CD4-positive, alpha-beta T cell treated with Interleukin-10 for 1 hour (primary cell): ENCODE measurements around the gene ASPSCR1.

ENCODE experiments used
- DNase-seq: peaks from one replicate; pipeline ENCODE4 v3.0.0-alpha.2; 2020

The ASPSCR1 gene

GRCh38 chr17:81984773-81985410 lies 7.5 kb downstream of the ASPSCR1 start:
- no peak for DNase-seq

- no peak for DNase-seq
Observed at GRCh38 chr17:81986606-81987005, 9.2 kb downstream of the ASPSCR1 start.

- DNase-seq: no peak
Observed at GRCh38 chr17:81987161-81987770, 9.8 kb downstream of the ASPSCR1 start.

- DNase-seq: no peak
Observed at GRCh38 chr17:81990836-81991683, 13.6 kb downstream of the ASPSCR1 start.

- no peak for DNase-seq
Observed at GRCh38 chr17:81991684-81992305, 14.4 kb downstream of the ASPSCR1 start.

GRCh38 chr17:81992306-81993102 lies 15.1 kb downstream of the ASPSCR1 start:
- no peak for DNase-seq

GRCh38 chr17:81993729-81994592 lies 16.5 kb downstream of the ASPSCR1 start:
- DNase-seq: no peak

- no peak for DNase-seq
Observed at GRCh38 chr17:81994593-81995462, 17.4 kb downstream of the ASPSCR1 start.

- no peak for DNase-seq
Observed at GRCh38 chr17:81995463-81996231, 18.2 kb downstream of the ASPSCR1 start.

- DNase-seq: no peak
Observed at GRCh38 chr17:81996232-81996756, 18.9 kb downstream of the ASPSCR1 start.

GRCh38 chr17:81996757-81997441 lies 19.5 kb downstream of the ASPSCR1 start:
- DNase-seq: no peak

- DNase-seq: no peak
Observed at GRCh38 chr17:81998212-81998611, 20.8 kb downstream of the ASPSCR1 start.

- DNase-seq: no peak
Observed at GRCh38 chr17:81998691-81999438, 21.4 kb downstream of the ASPSCR1 start.

- DNase-seq: no peak
Observed at GRCh38 chr17:81999587-81999975, 22.2 kb downstream of the ASPSCR1 start.

GRCh38 chr17:81999976-82000802 lies 22.8 kb downstream of the ASPSCR1 start:
- no peak for DNase-seq

- no peak for DNase-seq
Observed at GRCh38 chr17:82000803-82001570, 23.6 kb downstream of the ASPSCR1 start.
